Measurements from ENCODE around the gene APOBR. TPM values are rescaled to one million over a fixed set of nuclear protein-coding genes. Genes with fewer than 3 reads are reported as not detected.

The APOBR gene
- total and polyA plus RNA-seq, 2 of the 13 experiments (the other 11 are each of a cell fraction or from before 2014, with no cell fraction given) = 0.03 TPM; not detected in 1

DNA sequence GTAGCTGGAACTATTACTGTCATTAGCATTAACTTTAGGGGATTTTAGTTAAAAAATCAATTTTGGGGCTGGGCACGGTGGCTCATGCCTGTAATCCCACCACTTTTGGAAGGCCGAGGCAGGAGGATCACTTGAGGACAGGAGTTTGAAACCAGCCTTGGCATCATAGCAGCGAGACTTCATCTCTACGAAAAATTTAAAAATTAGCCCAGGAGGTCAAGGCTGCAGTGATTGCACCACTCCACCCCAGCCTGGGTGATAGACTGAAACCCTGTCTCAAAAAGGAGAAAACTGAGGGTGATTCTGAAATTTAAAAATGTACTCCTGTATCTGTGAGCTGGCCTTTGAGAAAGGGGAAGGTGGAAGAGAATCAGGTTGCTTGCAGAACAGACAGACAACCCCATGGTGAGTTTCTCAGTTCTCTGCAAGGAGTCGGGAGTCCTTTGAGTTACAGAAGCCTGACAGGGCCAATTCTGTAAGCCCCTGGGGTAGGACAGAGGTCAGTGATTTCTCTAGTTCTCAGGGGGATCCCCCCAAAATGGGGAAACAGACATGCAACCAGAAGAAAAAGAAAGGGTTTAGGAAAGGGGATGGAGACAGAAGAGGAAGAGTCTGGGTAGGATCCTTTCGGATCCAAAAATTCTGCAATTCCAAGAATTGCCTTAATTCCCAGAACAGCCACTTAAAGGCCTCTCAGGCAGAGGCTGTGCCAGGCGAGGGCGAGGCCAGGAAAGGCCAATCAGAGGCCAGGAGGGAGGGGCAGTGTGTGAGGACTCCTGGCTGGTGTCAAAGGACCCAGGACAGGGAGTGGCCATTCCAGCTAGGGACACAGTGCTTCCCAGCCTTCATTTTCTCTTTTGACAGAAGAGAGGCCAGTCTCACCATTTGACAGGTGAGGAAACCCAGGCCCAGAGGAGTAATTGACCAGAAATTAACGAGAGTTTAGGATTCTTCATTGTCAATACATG lies 37.6 kb downstream of the APOBR start (continued):
- TF ChIP-seq ZNF652 (CRISPR knock-in tag; IDR thresholded peaks at IDR 0.05; ENCODE audit: borderline replicate concordance, low read depth) (no peak), NR2F6 (IDR thresholded peaks at IDR 0.05) (peak; percentile 56), NR2F6 (CRISPR knock-in tag; IDR thresholded peaks at IDR 0.05) (peak; percentile 42; the same call in 1 of the 2 replicates), MZF1 (CRISPR knock-in tag; IDR thresholded peaks at IDR 0.05; ENCODE audit: borderline replicate concordance) (no peak), ZNF615 (CRISPR knock-in tag; IDR thresholded peaks at IDR 0.05; ENCODE audit: borderline replicate concordance) (no peak), RERE (CRISPR knock-in tag; IDR thresholded peaks at IDR 0.05; ENCODE audit: low read depth) (no peak), ZNF362 (CRISPR knock-in tag; IDR thresholded peaks at IDR 0.05; ENCODE audit: borderline replicate concordance) (no peak), PTBP1 (IDR thresholded peaks at IDR 0.05; ENCODE audit: low read depth, low read length, poor library complexity, severe bottlenecking) (no peak), NR2F1 (CRISPR knock-in tag; IDR thresholded peaks at IDR 0.05) (peak in 1 of 2 experiments; percentile 36; a peak in 1 of 4 replicates), DMAP1 (CRISPR knock-in tag; IDR thresholded peaks at IDR 0.05) (no peak), BHLHE40 (IDR thresholded peaks at IDR 0.05; ENCODE audit: low read length) (no peak), E2F1 (CRISPR knock-in tag; IDR thresholded peaks at IDR 0.05) (no peak), ATF7 (IDR thresholded peaks at IDR 0.05) (no peak), ATF7 (CRISPR knock-in tag; IDR thresholded peaks at IDR 0.05) (no peak), ZBTB43 (CRISPR knock-in tag; conservative IDR thresholded peaks at IDR 0.05) (no peak), ZNF780A (CRISPR knock-in tag; IDR thresholded peaks at IDR 0.05) (no peak), ZNF431 (CRISPR knock-in tag; IDR thresholded peaks at IDR 0.05; ENCODE audit: borderline replicate concordance, low read depth) (no peak), HDAC2 (CRISPR knock-in tag; IDR thresholded peaks at IDR 0.05) (no peak), ZSCAN20 (CRISPR knock-in tag; IDR thresholded peaks at IDR 0.05; ENCODE audit: borderline replicate concordance) (no peak)

Measured in HepG2 (cell line).